ENCODE measurements around the gene TMC5.

Gene TMC5

GRCh38 chr16:19463468-19464315 is 46.0 kb downstream of the TMC5 start:
- no peak for DNase-seq

- DNase-seq: no peak
Measured at GRCh38 chr16:19468300-19468699, 50.6 kb downstream of the TMC5 start.

DNA sequence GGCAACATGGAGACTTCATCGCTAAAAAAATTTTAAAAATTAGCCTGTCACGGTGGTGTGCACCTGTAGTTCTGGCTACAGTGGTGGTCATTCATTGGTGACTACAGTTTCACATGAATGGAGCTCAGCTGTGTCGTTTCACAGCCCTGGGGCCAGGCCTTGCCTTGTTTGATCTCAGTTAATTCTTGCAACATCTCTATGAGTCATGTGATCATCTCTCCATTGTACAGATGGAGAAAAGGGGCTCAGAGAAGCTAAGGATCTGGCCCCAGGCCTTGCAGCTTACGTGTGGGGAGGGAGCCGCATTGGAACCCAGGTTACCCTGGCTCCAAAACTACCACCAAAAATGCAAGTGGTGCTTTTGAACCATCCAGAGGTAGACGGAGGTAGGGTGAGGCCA is 54.8 kb downstream of the TMC5 start:
- no peak for DNase-seq

DNA sequence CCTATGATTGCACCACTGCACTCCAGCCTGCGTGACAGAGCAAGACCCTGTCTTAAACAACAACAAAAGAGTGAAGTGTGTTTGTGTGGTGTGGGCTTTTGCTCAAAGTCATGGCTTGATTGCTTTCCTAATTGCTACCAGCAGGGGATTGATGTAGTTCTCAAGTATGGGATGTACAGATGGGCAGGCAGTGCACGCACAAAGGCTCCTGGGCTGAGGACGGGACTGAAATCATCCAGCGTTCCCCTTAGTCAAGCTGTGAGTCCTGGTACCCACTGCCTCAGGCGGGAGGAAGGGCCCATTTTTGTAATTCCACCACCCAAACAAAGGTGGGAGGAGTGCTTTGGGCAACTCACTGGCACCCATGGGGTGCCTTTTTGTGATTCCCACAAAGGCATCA is 56.9 kb downstream of the TMC5 start:
- DNase-seq: no peak

DNA sequence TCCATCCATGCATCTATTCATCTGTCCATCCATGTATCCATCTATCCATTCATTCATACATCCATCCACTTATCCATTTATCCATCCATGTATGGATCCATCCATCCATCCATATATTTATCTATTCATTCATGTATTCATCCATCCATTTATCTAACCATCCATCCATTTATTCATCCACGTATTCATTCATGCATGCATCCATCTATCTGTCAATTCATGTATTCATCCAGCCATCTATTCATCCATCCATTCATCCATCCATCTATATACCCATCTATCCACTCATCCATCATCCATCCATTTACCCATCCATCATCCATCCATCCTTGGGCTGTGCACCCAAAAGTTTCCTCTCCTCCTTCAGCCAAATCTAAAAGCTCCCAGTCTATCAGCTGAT is 60.8 kb downstream of the TMC5 start:
- DNase-seq: no peak

GRCh38 chr16:19479302-19479721 is 61.6 kb downstream of the TMC5 start:
- no peak for DNase-seq

DNA sequence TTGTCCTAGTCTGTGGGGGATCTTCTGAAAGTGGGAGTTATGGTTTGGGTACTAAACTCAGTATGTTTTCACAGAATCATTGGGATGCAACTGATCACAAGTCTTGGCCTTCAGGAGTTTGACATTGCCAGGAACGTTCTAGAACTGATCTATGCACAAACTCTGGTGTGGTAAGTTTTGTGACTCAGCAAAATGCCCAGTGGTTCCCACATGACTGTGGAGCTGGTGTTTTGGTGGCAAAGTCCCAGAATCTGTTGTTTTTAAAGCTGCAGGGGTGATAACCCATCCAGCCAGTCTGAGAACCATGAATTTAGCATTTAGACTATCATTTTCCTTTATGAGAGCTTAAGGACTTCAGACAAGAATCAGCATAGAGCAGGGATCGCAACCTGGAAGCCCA is 63.6 kb downstream of the TMC5 start:
- DNase-seq: no peak

- DNase-seq: no peak
Measured at GRCh38 chr16:19481769-19482168, 64.1 kb downstream of the TMC5 start.

- DNase-seq: no peak
Measured at GRCh38 chr16:19482291-19482690, 64.6 kb downstream of the TMC5 start.

DNA sequence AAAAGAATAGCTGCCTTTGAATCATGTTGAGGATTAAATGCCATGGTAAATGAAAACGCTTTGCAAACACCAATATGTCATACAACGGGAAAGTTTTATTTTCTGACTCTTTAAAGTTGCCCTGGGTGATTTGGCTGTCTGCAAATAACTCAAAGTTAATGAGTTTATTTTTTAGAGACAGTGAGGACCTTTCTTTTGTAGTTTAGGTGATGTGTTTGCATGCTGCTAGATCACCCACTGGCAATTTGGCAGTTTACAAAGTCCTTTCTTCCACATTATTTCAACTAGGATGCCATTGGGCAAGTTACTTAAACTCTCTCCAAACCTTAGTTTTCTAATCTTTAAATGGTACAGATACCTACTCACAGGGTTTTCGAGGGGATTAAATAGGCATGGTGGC is 66.4 kb downstream of the TMC5 start:
- DNase-seq: no peak

- DNase-seq: no peak
Measured at GRCh38 chr16:19485611-19486010, 67.9 kb downstream of the TMC5 start.

- DNase-seq: no peak
Measured at GRCh38 chr16:19486051-19486450, 68.4 kb downstream of the TMC5 start.

DNA sequence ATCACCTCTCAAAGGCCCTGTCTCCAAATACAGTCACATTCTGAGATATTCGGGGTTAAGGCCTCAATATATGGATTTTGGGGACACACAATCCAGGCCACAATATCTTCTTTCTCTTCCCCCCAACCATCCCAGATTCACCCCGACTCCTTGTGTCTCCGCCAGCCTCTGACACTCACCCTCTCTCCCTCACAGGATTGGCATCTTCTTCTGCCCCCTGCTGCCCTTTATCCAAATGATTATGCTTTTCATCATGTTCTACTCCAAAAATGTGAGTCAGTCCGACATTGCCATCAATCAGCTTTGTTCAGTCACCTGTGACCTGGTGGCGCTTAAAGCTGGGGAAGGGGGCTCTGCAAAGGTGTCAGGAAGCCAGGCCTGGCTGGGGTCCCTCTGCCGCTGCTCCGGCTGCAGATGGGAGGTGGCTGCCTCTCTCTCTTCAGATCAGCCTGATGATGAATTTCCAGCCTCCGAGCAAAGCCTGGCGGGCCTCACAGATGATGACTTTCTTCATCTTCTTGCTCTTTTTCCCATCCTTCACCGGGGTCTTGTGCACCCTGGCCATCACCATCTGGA is 69.2 kb downstream of the TMC5 start:
- no peak for DNase-seq

GRCh38 chr16:19488213-19488640 is 70.5 kb downstream of the TMC5 start:
- no peak for DNase-seq

- no peak for DNase-seq
Measured at GRCh38 chr16:19490619-19491018, 72.9 kb downstream of the TMC5 start.

DNA sequence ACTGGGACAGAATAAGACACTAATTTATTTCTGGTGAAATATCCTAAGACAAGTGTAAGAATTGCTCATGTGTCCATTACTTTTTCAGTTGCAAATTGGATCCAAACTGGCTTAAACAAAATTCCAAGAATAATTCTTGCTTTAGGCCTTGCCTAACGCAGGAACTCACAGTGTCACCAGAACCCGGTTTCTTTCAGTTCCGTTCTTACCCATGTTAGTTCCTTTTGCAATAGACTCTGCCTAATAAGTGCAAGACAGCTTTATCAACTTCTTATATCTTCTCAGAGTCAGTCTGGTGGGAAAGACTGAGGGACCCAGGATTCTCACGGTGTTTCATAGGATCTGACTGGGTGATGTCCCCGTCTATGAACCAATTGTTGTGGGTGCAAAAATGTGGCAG is 79.5 kb downstream of the TMC5 start:
- DNase-seq: no peak

DNA sequence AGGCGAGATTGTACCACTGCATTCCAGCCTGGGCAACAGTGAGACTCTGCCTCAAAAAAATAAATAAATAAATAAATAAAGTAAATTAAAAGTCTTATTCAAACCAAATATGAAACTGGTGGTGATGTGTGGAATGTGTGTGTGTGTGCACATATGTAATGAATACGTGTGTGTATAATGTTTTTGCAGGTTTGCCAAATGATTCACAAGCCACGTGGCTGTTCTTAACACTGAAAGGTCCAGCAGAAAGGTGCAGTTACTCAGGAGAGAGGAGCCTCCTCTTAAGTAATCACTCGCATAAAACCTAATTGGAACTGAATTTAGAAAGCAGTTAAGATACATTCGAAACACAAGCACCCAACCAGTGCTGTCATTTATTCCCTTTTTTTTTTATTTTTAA is 81.3 kb downstream of the TMC5 start:
- no peak for DNase-seq

GRCh38 chr16:19499481-19499880 is 81.8 kb downstream of the TMC5 start:
- no peak for DNase-seq

DNA sequence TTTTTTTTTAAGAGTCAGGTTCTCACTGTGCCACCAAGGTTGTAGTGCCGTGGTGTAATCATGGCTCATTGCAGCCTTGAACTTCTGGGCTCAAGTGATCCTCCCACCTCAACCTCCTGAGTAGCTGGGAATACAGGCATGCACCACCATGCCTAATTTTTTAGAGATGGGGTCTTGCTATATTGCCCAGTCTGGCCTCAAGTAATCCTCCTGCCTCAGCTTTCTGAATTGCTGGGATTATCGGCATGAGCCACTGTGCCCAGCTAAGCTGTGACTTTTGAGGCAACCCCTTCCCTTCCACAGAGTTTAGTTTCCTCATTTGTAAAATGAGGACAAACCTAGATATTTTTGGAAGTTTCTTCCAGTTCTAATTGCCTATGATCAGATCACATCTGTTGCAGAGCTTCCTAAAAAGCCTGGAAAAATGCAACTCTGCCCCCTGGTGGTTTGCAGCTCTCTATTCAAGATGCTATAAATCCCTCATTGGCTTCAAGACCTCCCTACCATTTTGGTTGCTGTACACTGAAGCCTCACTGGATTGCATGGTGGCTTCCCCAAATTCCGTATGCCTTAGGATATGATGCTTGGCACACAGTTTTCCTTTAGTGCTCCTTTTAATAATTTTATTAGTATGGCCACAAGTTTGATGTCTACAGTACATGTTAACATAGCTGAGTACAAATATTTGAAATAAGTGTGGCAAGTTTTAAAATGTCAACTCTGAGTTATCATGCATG is 84.9 kb downstream of the TMC5 start:
- peak; percentile 35 for DNase-seq

DNA sequence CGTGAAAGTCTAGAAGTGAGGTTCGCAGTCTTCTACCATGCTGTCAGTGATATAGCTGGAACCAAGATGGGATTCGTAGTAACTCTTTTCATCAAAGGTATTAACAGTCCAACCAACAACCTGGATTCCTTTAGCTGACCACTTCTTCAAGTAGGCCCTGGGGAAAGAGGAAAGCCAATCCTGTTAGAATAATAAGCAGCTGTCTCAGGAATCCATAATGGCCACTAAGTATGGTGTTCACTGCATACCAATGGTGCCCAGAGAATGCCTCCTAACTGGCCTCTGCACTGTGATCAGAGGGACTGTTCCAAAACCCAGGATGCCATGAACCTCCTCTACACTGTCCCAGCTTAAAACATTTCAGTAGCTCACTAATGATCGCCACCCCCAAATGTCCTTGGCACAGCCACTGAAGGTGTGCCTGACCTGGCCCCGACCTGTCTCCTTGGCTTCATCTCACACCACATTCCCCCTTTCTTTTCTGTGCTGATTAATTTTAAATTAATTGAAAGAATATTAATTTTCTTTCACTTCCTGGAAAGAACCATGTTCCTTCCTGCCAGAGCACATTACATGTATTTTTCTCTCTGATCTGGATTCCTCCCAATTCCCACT is 85.9 kb downstream of the TMC5 start:
- DNase-seq: no peak

GRCh38 chr16:19505600-19506303 is 88.1 kb downstream of the TMC5 start:
- no peak for DNase-seq

DNA sequence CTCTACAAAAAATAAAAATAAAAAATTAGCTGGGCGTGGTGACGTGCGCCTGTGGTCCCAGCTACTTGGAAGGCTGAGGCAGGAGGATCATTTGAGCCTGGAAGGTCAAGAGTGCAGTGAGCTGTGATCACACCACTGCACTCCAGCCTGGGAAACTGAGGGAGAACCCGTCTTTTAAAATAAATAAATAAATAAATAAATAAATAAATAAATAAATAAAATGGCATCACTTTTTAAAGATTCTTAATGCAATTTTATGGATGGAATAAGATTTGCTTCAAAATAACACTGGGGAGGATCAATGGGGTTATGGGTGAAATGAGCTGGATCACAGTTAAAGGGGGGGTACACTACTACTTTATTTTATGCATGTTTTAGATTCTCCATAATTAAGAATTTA is 89.3 kb downstream of the TMC5 start:
- no peak for DNase-seq

GRCh38 chr16:19507867-19508266 is 90.2 kb downstream of the TMC5 start:
- DNase-seq: no peak

Data from retina (tissue), 1 donor.